Uterus (tissue), 2 donors: ENCODE data around the gene SNTG2.

ENCODE experiments used
- CTCF ChIP-seq, 4 experiments: fragments of 200-600 bp in 2 of 4; fragments of 450-650 bp in 2 of 4; sonication (generic) in 2 of 4; IDR thresholded peaks; one replicate each; pipeline ENCODE4 v1.5.1; 2016 to 2019; ENCODE audit warnings: antibody characterized with exemption in 4 of 4, mild to moderate bottlenecking in 2 of 4, moderate library complexity in 1 of 4
- POLR2A ChIP-seq, 2 donors: fragments of 450-650 bp; IDR thresholded peaks; one replicate each; pipeline ENCODE4 v1.6.1; 2016; ENCODE audit warnings: antibody characterized with exemption in 2 of 2, mild to moderate bottlenecking in 1 of 2, moderate library complexity in 1 of 2

- no peak for TF ChIP-seq POLR2A (IDR thresholded peaks at IDR 0.05)
- no peak for TF ChIP-seq CTCF (IDR thresholded peaks at IDR 0.05)
Observed at GRCh38 chr2:961786-962185, 11.1 kb downstream of the SNTG2 start.
